Activated T-helper 2 cell treated with anti-CD3 and anti-CD28 coated beads, Interferon-gamma antibody, Interleukin-2, Interleukin-4, amounts not matched to agents 10 μg/mL and 5 μg/mL and 100 μg/mL, durations not matched to agents 14 hours and 24 hours and 36 hours (primary cell): ENCODE measurements around the gene GNAI2. TPM values are rescaled to one million over a fixed set of nuclear protein-coding genes. Genes with fewer than 3 reads are reported as not detected.
"Not testable (repeated sequence)": the region's sequence is repeated elsewhere in the genome, so short reads cannot be mapped to it uniquely, and the experiment has no call there.

ENCODE experiments used
- DNase-seq: peaks from one replicate; pipeline ENCODE4 v3.0.0; 2021; ENCODE audit warnings: low spot score
- H3K27ac Mint-ChIP-seq: one replicate; pipeline ENCODE4 v1.8.0; 2021; ENCODE audit warnings: mixed read lengths
- H3K27me3 Mint-ChIP-seq: one replicate; pipeline ENCODE4 v1.8.0; 2021; ENCODE audit warnings: low read depth, mixed read lengths
- H3K36me3 Mint-ChIP-seq: one replicate; pipeline ENCODE4 v1.8.0; 2021; ENCODE audit warnings: low read depth, mixed read lengths
- H3K4me1 Mint-ChIP-seq: one replicate; pipeline ENCODE4 v1.8.0; 2021; ENCODE audit warnings: low read depth, mixed read lengths
- H3K4me3 Mint-ChIP-seq: one replicate; pipeline ENCODE4 v1.8.0; 2021; ENCODE audit warnings: low read depth, mild to moderate bottlenecking, moderate library complexity, mixed read lengths
- H3K9me3 Mint-ChIP-seq: one replicate; pipeline ENCODE4 v1.8.0; 2021; ENCODE audit warnings: mixed read lengths
- intact Hi-C: fragments of 100-400 bp; cut with micrococcal nuclease; formaldehyde crosslinking; loops from one replicate; pipeline ENCODE4 v1.15.1; 2023
- total RNA-seq: library from RNA; stranded (reverse); gene quantifications from 2 replicates; pipeline ENCODE4 v1.2.3, GENCODE V29; 2022

GNAI2 gene
- total RNA-seq, 1 donor from 2014 or later = 269 TPM

DNA sequence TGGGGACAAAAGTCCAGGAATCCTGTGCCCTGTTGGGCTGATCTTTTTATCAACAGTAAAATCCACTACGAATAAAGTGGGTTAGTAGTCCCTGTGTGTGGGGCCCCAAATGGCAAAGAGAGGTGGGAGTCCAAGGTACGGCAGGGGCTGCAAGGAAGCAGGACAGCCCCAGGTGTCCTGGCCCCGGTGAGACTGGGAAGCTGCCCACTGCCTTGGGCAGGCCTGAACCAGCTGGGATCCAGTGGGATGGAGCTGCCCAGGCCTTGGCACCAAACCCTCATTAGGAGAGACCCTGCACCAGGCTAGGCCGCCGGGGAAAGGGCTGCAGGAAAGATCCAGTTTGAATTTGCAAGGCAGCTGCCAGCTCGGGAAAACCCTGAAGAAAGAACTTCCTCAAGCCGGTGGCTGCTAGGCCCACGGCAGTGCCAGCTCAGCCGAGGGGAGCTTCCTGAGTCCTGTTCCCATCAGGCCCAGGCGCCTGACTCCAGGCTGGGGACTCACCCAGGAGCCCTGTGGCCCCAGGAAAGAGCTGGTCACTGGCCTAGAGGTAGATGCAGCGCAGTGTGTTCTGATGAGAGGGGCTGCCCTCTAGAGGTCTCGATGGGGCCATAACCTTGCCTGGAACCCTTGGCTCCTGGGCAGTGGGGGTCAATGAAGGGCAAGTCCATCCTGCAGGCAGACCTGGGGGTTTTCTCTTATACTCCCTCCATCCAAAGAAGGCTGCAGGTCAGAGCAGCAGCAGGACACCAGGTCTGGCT, 14.4 kb upstream of the GNAI2 start:
- Mint-ChIP-seq H3K36me3 (no peaks in the 10 kb centered on the region), H3K4me1 (peaks cover 7% of the 10 kb centered on the region), H3K9me3 (no peaks in the 10 kb centered on the region), H3K27me3 (peaks cover 7% of the 10 kb centered on the region), H3K4me3 (no peak overlapping the region), H3K27ac (no peak overlapping the region)
- DNase-seq = no peak
- intact Hi-C loops = no loop called here

GRCh38 chr3:50222169-50222528, 13.9 kb upstream of the GNAI2 start:
- Mint-ChIP-seq H3K4me3 (no peak overlapping the region), H3K27ac (no peak overlapping the region), H3K27me3 (peaks cover 7% of the 10 kb centered on the region), H3K9me3 (no peaks in the 10 kb centered on the region), H3K4me1 (peaks cover 10% of the 10 kb centered on the region), H3K36me3 (no peaks in the 10 kb centered on the region)
- intact Hi-C loops = no loop called here
- DNase-seq = no peak

DNA sequence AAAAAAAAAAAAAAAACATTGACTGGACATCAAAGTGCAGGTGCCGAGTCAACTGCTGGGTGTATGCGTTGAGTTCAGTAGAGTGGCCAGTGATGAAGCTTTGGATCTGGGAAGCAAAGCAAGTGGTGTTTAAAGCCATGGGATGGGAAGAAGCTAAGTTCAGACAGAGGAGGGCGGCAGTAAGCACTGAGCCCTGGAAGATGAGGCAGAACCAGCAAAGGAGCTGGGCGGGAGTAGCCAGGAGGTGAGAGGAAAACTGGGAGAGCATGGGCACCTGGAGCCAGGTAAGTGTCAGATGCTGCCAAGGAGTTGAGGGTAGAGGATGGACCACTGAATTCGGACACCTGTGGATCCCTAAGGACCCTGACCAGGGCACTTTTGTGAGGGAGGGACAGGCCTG, 11.4 kb upstream of the GNAI2 start:
- DNase-seq = no peak
- H3K9me3 Mint-ChIP-seq = no peaks in the 10 kb centered on the region
- no peaks in the 10 kb centered on the region for H3K36me3 Mint-ChIP-seq
- intact Hi-C loops = no loop called here
- peaks cover 7% of the 10 kb centered on the region for H3K27me3 Mint-ChIP-seq
- no peak overlapping the region for H3K4me3 Mint-ChIP-seq
- peaks cover 17% of the 10 kb centered on the region for H3K4me1 Mint-ChIP-seq
- H3K27ac Mint-ChIP-seq = no peak overlapping the region

GRCh38 chr3:50226888-50227389, 9.1 kb upstream of the GNAI2 start:
- intact Hi-C loops = loop anchor here (1.0 kb wide), 6 partner anchors 11 to 106 kb away; no protein-coding TSS in a partner anchor
- Mint-ChIP-seq H3K4me3 (peak overlapping the region; percentile 89), H3K27ac (peak overlapping the region; percentile 87), H3K4me1 (peaks cover 17% of the 10 kb centered on the region), H3K9me3 (no peaks in the 10 kb centered on the region), H3K36me3 (peaks cover 2% of the 10 kb centered on the region), H3K27me3 (peaks cover 7% of the 10 kb centered on the region)
- no peak for DNase-seq

DNA sequence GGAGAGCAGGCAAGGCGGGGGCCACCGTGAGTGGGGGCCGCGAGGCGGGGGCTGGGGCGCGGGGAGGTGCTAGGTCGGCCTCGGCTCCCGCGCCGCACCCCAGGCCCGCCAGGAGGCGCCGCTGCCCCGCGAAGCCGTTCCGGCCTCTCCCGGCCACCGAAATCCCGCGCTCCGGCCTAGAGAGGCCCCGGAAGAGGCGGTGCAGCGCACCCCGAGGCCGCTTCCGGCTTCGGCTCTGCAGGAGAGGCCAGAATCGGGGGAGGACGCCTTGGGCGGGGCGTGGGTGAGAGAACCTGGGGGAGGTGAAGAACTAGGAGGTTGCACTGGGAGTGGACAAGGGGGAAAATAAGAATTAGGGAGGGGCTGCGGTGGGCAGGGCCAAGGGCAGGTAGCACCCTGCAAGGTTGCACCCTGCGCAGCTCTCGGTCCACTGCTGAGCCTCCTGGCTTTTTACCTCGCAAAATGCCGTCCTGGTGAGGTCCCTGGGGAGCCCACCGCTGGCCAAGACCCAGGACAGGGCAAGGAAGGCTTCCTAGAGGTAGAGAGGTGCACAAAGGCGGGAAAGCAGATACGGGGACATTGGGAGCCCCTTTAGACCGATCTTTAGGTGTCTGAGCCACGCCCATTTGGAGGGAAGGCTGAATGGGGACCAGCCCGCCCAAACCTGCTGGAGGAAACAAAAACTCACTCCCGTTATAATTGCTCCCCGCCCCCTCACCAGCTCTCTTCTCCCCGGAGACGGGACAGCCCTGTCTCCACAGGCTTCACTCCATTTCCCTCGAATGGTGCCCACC, 8.4 kb upstream of the GNAI2 start:
- H3K27ac Mint-ChIP-seq = peak overlapping the region; percentile 78
- peaks cover 7% of the 10 kb centered on the region for H3K27me3 Mint-ChIP-seq
- no peaks in the 10 kb centered on the region for H3K9me3 Mint-ChIP-seq
- intact Hi-C loops = loop anchor here (1.0 kb wide), 4 partner anchors 11 to 46 kb away; no protein-coding TSS in a partner anchor
- peaks cover 17% of the 10 kb centered on the region for H3K4me1 Mint-ChIP-seq
- peak overlapping the region; percentile 89 for H3K4me3 Mint-ChIP-seq
- DNase-seq = peak; percentile 90
- H3K36me3 Mint-ChIP-seq = peaks cover 2% of the 10 kb centered on the region

GRCh38 chr3:50228184-50228763, 7.7 kb upstream of the GNAI2 start:
- peaks cover 17% of the 10 kb centered on the region for H3K4me1 Mint-ChIP-seq
- H3K36me3 Mint-ChIP-seq, DNase-seq, intact Hi-C loops, H3K9me3 Mint-ChIP-seq, H3K27me3 Mint-ChIP-seq: not testable (repeated sequence)
- H3K27ac Mint-ChIP-seq = peak overlapping the region; percentile 78
- H3K4me3 Mint-ChIP-seq = peak overlapping the region; percentile 88

- Mint-ChIP-seq H3K27ac (no peak overlapping the region), H3K9me3 (no peaks in the 10 kb centered on the region), H3K36me3 (peaks cover 2% of the 10 kb centered on the region), H3K27me3 (peaks cover 2% of the 10 kb centered on the region), H3K4me3 (peak overlapping the region; percentile 23), H3K4me1 (peaks cover 17% of the 10 kb centered on the region)
- no peak for DNase-seq
- intact Hi-C loops = no loop called here
Observed at GRCh38 chr3:50229490-50229889, 6.5 kb upstream of the GNAI2 start.

- intact Hi-C loops = no loop called here
- H3K4me1 Mint-ChIP-seq = peaks cover 17% of the 10 kb centered on the region
- peaks cover 2% of the 10 kb centered on the region for H3K36me3 Mint-ChIP-seq
- no peaks in the 10 kb centered on the region for H3K9me3 Mint-ChIP-seq
- H3K4me3 Mint-ChIP-seq = no peak overlapping the region
- no peaks in the 10 kb centered on the region for H3K27me3 Mint-ChIP-seq
- DNase-seq = no peak
- H3K27ac Mint-ChIP-seq = no peak overlapping the region
Observed at GRCh38 chr3:50230104-50230793, 5.8 kb upstream of the GNAI2 start.

DNA sequence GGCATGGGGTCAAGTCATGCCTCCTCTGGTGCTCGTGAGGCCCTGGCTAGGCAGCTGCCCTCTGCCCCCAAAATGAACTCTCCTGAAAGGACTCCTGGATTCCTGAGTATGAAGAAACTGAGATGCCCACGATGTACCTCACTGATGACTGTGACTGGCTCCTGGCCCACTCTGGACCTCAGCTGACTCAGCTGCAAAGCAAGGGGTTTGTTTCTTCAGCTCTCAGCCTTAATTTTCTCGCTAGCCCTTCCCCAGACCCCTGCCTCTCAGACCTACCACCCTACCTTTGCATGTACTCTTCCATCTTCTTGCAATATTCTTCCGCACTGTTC, 5.2 kb upstream of the GNAI2 start:
- Mint-ChIP-seq H3K27me3 (no peaks in the 10 kb centered on the region), H3K4me1 (peaks cover 18% of the 10 kb centered on the region), H3K4me3 (no peak overlapping the region), H3K27ac (no peak overlapping the region), H3K9me3 (no peaks in the 10 kb centered on the region), H3K36me3 (peaks cover 2% of the 10 kb centered on the region)
- DNase-seq = no peak
- intact Hi-C loops = no loop called here

DNA sequence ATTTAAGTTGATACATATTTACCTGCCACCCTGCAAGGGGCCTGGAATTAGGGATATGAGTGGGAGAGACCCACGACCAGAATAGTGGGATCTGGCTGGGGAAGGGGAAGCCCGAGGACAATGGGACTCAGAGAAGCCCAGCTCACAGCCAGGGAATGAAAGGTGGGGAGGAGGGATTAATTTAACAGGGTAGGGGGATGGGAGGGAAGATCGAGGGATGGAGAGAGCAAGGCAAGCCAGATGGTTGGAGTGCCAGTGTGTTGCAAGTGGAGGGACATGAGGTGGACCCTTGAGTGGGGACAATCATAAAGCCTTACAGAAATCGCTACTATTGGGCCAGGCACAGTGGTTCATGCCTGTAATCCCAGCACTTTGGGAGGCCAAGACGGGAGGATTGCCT, 4.4 kb upstream of the GNAI2 start:
- Mint-ChIP-seq H3K4me3 (no peak overlapping the region), H3K27ac (no peak overlapping the region), H3K36me3 (peaks cover 5% of the 10 kb centered on the region), H3K9me3 (no peaks in the 10 kb centered on the region), H3K27me3 (no peaks in the 10 kb centered on the region), H3K4me1 (peaks cover 14% of the 10 kb centered on the region)
- intact Hi-C loops = no loop called here
- no peak for DNase-seq

DNA sequence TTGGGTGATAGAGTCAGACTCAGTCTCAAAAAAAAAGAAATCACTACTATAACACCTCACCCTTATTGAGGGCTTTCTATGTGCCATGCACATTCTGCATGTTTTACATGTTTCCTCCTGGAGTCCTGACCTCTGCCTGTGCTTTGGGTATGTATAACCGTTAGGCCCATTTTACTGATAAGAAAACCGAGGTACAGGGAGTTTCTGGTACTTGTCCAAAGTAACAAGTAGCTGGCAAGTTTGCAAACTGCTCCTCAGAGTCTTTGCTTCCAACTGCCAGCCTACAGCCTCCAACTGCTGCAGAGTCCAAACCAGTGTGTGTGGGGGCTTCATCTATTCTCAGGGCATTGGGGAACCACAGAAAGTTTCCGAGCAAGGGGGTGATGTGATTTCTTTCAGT, 3.7 kb upstream of the GNAI2 start:
- H3K4me3 Mint-ChIP-seq = no peak overlapping the region
- H3K4me1 Mint-ChIP-seq = peaks cover 11% of the 10 kb centered on the region
- H3K9me3 Mint-ChIP-seq = no peaks in the 10 kb centered on the region
- no peaks in the 10 kb centered on the region for H3K27me3 Mint-ChIP-seq
- no peak for DNase-seq
- H3K27ac Mint-ChIP-seq = no peak overlapping the region
- H3K36me3 Mint-ChIP-seq = peaks cover 12% of the 10 kb centered on the region
- intact Hi-C loops = no loop called here

GRCh38 chr3:50233176-50233575, 2.8 kb upstream of the GNAI2 start:
- peaks cover 11% of the 10 kb centered on the region for H3K4me1 Mint-ChIP-seq
- no peak overlapping the region for H3K4me3 Mint-ChIP-seq
- H3K27ac Mint-ChIP-seq = no peak overlapping the region
- H3K27me3 Mint-ChIP-seq = no peaks in the 10 kb centered on the region
- H3K36me3 Mint-ChIP-seq = peaks cover 18% of the 10 kb centered on the region
- H3K9me3 Mint-ChIP-seq = no peaks in the 10 kb centered on the region
- intact Hi-C loops = no loop called here
- no peak for DNase-seq
